HFFc6 (cell line): ENCODE data around the gene IQSEC3. TPM values are rescaled to one million over a fixed set of nuclear protein-coding genes. Genes with fewer than 3 reads are reported as not detected.
"Not testable (repeated sequence)": the region's sequence is repeated elsewhere in the genome, so short reads cannot be mapped to it uniquely, and the experiment has no call there.

Experiments
- DNase-seq: peaks from one replicate; pipeline ENCODE4 v3.0.0-alpha.2; 2018
- H3K27ac Mint-ChIP-seq: 2 replicates; pipeline ENCODE4 v1.8.0; 2020; ENCODE audit warnings: mild to moderate bottlenecking, mixed read lengths
- H3K27me3 Mint-ChIP-seq: 2 replicates; pipeline ENCODE4 v1.8.0; 2021; ENCODE audit warnings: mild to moderate bottlenecking, moderate library complexity, mixed read lengths; ENCODE audit not compliant: insufficient read depth
- H3K36me3 Mint-ChIP-seq: 2 replicates; pipeline ENCODE4 v1.8.0; 2021; ENCODE audit warnings: low read depth, mixed read lengths
- H3K4me1 Mint-ChIP-seq: 2 replicates; pipeline ENCODE4 v1.8.0; 2020; ENCODE audit warnings: low read depth, mixed read lengths
- H3K4me3 Mint-ChIP-seq: 2 replicates; pipeline ENCODE4 v1.8.0; 2020; ENCODE audit warnings: mild to moderate bottlenecking, moderate library complexity, mixed read lengths
- H3K9me3 Mint-ChIP-seq: 2 replicates; pipeline ENCODE4 v1.8.0; 2020; ENCODE audit warnings: mild to moderate bottlenecking, mixed read lengths
- CTCF ChIP-seq: fragments of 200-600 bp; sonication (generic); IDR thresholded peaks from 2 replicates; pipeline ENCODE4 v1.5.0; 2021; ENCODE audit warnings: antibody characterized with exemption, mild to moderate bottlenecking
- total RNA-seq, 6 experiments: library from RNA; stranded (reverse); fragmentation: NEBNext Ultra II Directional; extraction: Animal tissue kit (Norgen Biotek cat#: 25700); gene quantifications; 2 replicates in 1 of 6; 3 replicates in 5 of 6; pipeline ENCODE4 v1.2.3, GENCODE V29; 2021

The IQSEC3 gene
- total RNA-seq, 6 experiments from 2014 or later = not detected

DNA sequence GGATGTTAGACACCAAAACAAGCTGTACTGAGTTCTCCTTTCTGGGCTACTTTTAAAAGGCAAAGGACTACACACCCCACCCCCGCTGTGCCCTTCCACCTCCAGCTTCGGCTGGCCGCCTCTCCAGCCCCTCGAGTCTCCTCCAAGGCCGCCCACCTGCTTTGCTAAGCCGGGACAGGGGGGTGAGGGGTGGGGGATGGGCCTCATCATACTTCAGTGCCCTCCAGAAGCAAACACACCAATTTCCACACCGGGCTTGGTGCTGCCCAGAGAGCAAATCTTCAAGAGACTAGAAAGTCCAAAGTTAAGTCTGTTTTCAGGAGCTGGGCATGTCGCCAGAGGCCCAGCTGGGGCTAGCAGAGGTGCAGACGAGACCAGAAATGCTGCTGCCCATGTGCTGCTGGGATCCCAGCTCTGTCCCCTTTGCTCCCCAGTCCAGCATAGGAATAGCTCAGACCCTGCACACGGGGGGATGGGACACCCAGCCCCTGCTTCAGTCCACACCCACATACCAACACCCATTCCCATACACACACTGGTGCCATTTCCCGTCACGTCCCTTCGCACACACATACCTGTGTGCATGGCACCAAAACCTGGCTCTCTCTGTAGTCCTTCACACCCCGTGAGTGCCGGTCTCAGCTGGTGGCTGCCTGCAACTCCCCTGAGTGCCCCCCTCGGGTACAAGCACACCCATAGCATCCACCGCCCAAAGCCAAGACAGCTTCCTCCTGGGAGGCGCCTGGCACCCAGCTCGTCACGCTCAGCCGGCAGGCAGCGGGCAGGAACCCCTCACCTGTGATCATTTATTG, 146.4 kb downstream of the IQSEC3 start:
- Mint-ChIP-seq H3K27ac (no peak overlapping the region), H3K27me3 (peaks cover 49% of the 10 kb centered on the region), H3K4me1 (peaks cover 6% of the 10 kb centered on the region), H3K9me3 (no peaks in the 10 kb centered on the region), H3K4me3 (no peak overlapping the region), H3K36me3 (no peaks in the 10 kb centered on the region)
- no peak for DNase-seq
- TF ChIP-seq CTCF = no peak

DNA sequence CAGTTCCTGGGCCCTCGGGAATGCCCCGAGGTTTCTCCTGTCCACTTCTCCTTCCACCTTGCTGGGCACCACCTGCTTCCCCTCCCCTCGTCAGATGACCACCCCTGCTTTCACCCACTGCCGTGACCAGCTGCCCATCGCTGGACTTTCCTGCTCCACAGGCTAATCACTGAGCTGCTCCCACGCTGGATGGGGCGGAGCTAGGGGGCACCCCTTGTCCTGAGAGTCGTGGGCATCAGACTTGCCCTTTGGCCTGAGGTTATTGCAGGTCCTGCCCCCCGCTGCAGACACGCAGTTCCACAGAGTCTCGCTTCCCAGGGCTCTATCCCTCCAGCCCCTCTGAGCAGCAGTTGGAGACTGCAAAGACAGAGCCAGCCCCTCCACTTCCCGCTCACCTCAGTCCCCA, 147.0 kb downstream of the IQSEC3 start:
- Mint-ChIP-seq H3K4me3 (no peak overlapping the region), H3K27me3 (peaks cover 47% of the 10 kb centered on the region), H3K9me3 (no peaks in the 10 kb centered on the region), H3K4me1 (peaks cover 6% of the 10 kb centered on the region), H3K27ac (no peak overlapping the region), H3K36me3 (no peaks in the 10 kb centered on the region)
- TF ChIP-seq CTCF = no peak
- DNase-seq = no peak

DNA sequence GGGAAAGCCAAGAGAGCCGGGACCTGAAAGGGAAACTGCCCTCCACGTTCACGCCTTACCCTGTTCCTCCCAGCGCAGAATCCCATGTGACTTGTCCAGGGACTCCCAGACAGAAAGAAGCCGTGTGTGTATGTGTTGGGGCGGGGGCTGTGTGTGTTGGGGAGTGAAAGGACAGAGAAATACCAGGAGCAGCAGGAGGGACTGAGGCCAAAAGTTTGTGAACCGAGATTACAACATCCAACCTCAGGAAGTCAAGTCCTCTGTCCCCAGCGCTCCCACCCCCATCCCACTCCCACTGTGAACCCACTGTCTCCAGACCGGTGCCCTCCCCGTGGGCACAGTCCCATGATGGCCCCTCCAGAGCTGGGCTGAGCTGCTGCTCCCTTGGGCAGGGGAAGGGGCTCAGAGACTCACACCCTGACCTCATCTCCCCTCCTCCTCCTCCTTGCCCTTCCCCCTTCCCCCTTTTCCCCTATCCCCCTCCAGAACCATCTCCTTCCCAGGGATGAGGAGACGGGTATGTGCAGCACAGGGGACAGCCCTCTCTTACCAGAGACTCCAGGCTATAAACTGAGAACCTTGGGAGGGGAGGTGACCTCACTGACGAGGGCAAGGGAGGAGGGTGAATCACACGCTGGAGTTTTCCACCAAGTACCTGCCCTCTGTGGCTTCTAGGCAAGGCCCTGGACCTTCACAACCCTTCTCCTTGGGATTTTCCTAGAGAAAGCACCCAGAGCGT, 147.6 kb downstream of the IQSEC3 start, which contains the start of gene SLC6A12:
TSS of gene SLC6A12 (minus strand) at position 155 of the 739 bp plus-strand sequence. CDS start 4,171 bp downstream, outside the sequence.
- peaks cover 46% of the 10 kb centered on the region for H3K27me3 Mint-ChIP-seq

GRCh38 chr12:215116-215515, 148.5 kb downstream of the IQSEC3 start:
- no peak overlapping the region for H3K4me3 Mint-ChIP-seq
- peaks cover 42% of the 10 kb centered on the region for H3K27me3 Mint-ChIP-seq
- DNase-seq = no peak
- no peaks in the 10 kb centered on the region for H3K36me3 Mint-ChIP-seq
- peaks cover 6% of the 10 kb centered on the region for H3K4me1 Mint-ChIP-seq
- H3K9me3 Mint-ChIP-seq = no peaks in the 10 kb centered on the region
- no peak overlapping the region for H3K27ac Mint-ChIP-seq
- TF ChIP-seq CTCF = no peak

More for the DNA sequence above, 147.6 kb downstream of the IQSEC3 start, which contains the start of gene SLC6A12:
- DNase-seq = no peak
- no peak for TF ChIP-seq CTCF
- H3K4me1 Mint-ChIP-seq = peaks cover 6% of the 10 kb centered on the region
- no peaks in the 10 kb centered on the region for H3K36me3 Mint-ChIP-seq
- no peak within 1 kb of the TSS for H3K4me3 Mint-ChIP-seq
- no peak within 1 kb of the TSS for H3K27ac Mint-ChIP-seq
- no peaks in the 10 kb centered on the region for H3K9me3 Mint-ChIP-seq

DNA sequence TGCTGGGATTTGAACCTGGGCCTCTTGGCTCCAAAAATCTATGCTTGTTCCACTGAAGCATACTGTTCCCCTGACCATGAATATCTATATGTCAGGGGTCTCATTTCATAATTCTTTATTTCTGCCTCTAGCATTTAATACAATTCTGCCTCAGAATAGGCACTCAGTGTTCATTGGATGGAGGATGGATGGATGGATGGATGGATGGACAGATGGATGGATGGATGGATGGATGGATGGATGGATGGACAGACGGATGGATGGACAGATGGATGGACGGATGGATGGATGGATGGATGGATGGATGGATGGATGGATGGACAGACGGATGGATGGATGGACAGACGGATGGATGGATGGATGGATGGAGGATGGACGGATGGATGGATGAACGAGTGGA, 150.5 kb downstream of the IQSEC3 start:
- H3K9me3 Mint-ChIP-seq, H3K27ac Mint-ChIP-seq, H3K36me3 Mint-ChIP-seq, H3K4me1 Mint-ChIP-seq, H3K4me3 Mint-ChIP-seq, DNase-seq: not testable (repeated sequence)
- peaks cover 35% of the 10 kb centered on the region for H3K27me3 Mint-ChIP-seq

- Mint-ChIP-seq H3K4me3 (no peak overlapping the region), H3K4me1 (peaks cover 6% of the 10 kb centered on the region), H3K27ac (no peak overlapping the region), H3K36me3 (no peaks in the 10 kb centered on the region), H3K27me3 (peaks cover 44% of the 10 kb centered on the region), H3K9me3 (no peaks in the 10 kb centered on the region)
- DNase-seq = no peak
- TF ChIP-seq CTCF = no peak
Observed at GRCh38 chr12:218221-218620, 151.7 kb downstream of the IQSEC3 start.
